A673 (cell line): ENCODE data around the gene RGS4. TPM values are rescaled to one million over a fixed set of nuclear protein-coding genes. Genes with fewer than 3 reads are reported as not detected.

Experiments used
- BruUV-seq: library from RNA; stranded (reverse); fragments of 400-500 nt; replicated peaks from 2 replicates; lab custom pipeline; 2021; lab: Mats Ljungman, UMichigan
- CTCF ChIA-PET: fragments of 300-600 bp; sonication (Branson Sonifier 250); formaldehyde crosslinking; loops from one replicate; lab custom pipeline; 2022; ENCODE audit warnings: antibody characterized with exemption; lab: Charles Lee
- POLR2A ChIA-PET: fragments of 300-600 bp; sonication (Branson Sonifier 250); formaldehyde crosslinking; loops from one replicate; lab custom pipeline; 2022; ENCODE audit warnings: antibody characterized with exemption; ENCODE audit not compliant: low non-redundant PET; lab: Charles Lee
- DNase-seq: peaks from one replicate; pipeline ENCODE4 v3.0.0-alpha.2; 2015; ENCODE audit warnings: low spot score
- H3K27ac ChIP-seq: fragments of 200-600 bp; sonication (generic); 2 replicates; pipeline ENCODE4 v1.5.1; 2016; ENCODE audit warnings: mixed run types, low read depth, mild to moderate bottlenecking, mixed read lengths, antibody characterized with exemption, low read length; ENCODE audit not compliant: poor library complexity, severe bottlenecking
- H3K27me3 ChIP-seq: fragments of 200-600 bp; sonication (generic); replicated peaks from 2 replicates; pipeline ENCODE4 v1.6.1; 2017; ENCODE audit warnings: mixed run types, low read depth, mild to moderate bottlenecking, mixed read lengths, antibody characterized with exemption, low read length; ENCODE audit not compliant: insufficient read depth, poor library complexity
- H3K36me3 ChIP-seq: fragments of 200-600 bp; sonication (generic); 2 replicates; pipeline ENCODE4 v1.6.1; 2016; ENCODE audit warnings: mixed run types, mild to moderate bottlenecking, mixed read lengths, antibody characterized with exemption, low read length; ENCODE audit not compliant: insufficient read depth, poor library complexity, severe bottlenecking
- H3K4me1 ChIP-seq: fragments of 200-600 bp; sonication (generic); 2 replicates; pipeline ENCODE4 v1.6.1; 2017; ENCODE audit warnings: mixed run types, mild to moderate bottlenecking, mixed read lengths, antibody characterized with exemption, low read length; ENCODE audit not compliant: insufficient read depth, poor library complexity, severe bottlenecking
- H3K4me3 ChIP-seq: fragments of 200-600 bp; sonication (generic); 2 replicates; pipeline ENCODE4 v1.5.1; 2016; ENCODE audit warnings: low read depth, mixed run types, mild to moderate bottlenecking, mixed read lengths, low read length; ENCODE audit not compliant: poor library complexity, severe bottlenecking
- H3K9me3 ChIP-seq: fragments of 200-600 bp; sonication (generic); 2 replicates; pipeline ENCODE4 v1.6.1; 2016; ENCODE audit warnings: mixed run types, low read depth, mild to moderate bottlenecking, mixed read lengths, antibody characterized with exemption, low read length; ENCODE audit not compliant: poor library complexity, severe bottlenecking
- CTCF ChIP-seq: fragments of 300-800, 200-600 bp; sonication (generic); conservative IDR thresholded peaks from 2 replicates; pipeline ENCODE4 v1.5.1; 2017; ENCODE audit warnings: low read depth, mild to moderate bottlenecking, antibody characterized with exemption, low read length, moderate library complexity, mixed read lengths
- EZH2 ChIP-seq: fragments of 200-600 bp; sonication (generic); IDR thresholded peaks from 2 replicates; pipeline ENCODE4 v1.6.1; 2017; ENCODE audit warnings: borderline replicate concordance, low read depth, mild to moderate bottlenecking, mixed read lengths, antibody characterized with exemption, low read length; ENCODE audit not compliant: poor library complexity, severe bottlenecking
- intact Hi-C: fragments of 100-400 bp; cut with micrococcal nuclease; formaldehyde crosslinking; loops from one replicate; pipeline ENCODE4 v1.10.0; 2022; ENCODE audit not compliant: unreplicated experiment
- total RNA-seq: library from RNA; stranded (reverse); gene quantifications from 2 replicates; pipeline ENCODE4 v1.2.3, GENCODE V29; 2021

RGS4 gene
- total RNA-seq, 1 experiment from 2014 or later, result 23.8 TPM

- no peak overlapping the region for H3K27ac ChIP-seq
- DNase-seq, result no peak
- peaks cover 7% of the 10 kb centered on the region for H3K4me1 ChIP-seq
- TF ChIP-seq CTCF (no peak), EZH2 (no peak)
- H3K27me3 ChIP-seq, result no peaks in the 10 kb centered on the region
- no peak overlapping the region for H3K4me3 ChIP-seq
- no TSS peak for BruUV-seq
- H3K9me3 ChIP-seq, result no peaks in the 10 kb centered on the region
- CTCF ChIA-PET, result no interaction called here
- H3K36me3 ChIP-seq, result no peaks in the 10 kb centered on the region
- intact Hi-C loops, result no loop called here
- POLR2A ChIA-PET, result interaction anchor here (0.9 kb wide), 1 partner anchor 21 kb away, joined by 4 read pairs; the partner anchor contains the start of gene RGS4
Observed at GRCh38 chr1:163090321-163090945, 21.3 kb downstream of the RGS4 start.

GRCh38 chr1:163093169-163093568 is 24.0 kb downstream of the RGS4 start:
- Histone ChIP-seq H3K4me3 (no peak overlapping the region), H3K27me3 (no peaks in the 10 kb centered on the region), H3K27ac (no peak overlapping the region), H3K36me3 (no peaks in the 10 kb centered on the region), H3K4me1 (no peaks in the 10 kb centered on the region), H3K9me3 (no peaks in the 10 kb centered on the region)
- BruUV-seq, result no TSS peak
- TF ChIP-seq CTCF (no peak), EZH2 (no peak)
- intact Hi-C loops, result no loop called here
- ChIA-PET POLR2A (no interaction called here), CTCF (no interaction called here)
- DNase-seq, result no peak

- no peak for DNase-seq
- no peak overlapping the region for H3K4me3 ChIP-seq
- TF ChIP-seq CTCF (no peak), EZH2 (no peak)
- ChIA-PET CTCF (no interaction called here), POLR2A (no interaction called here)
- H3K27me3 ChIP-seq, result no peaks in the 10 kb centered on the region
- H3K9me3 ChIP-seq, result no peaks in the 10 kb centered on the region
- H3K36me3 ChIP-seq, result no peaks in the 10 kb centered on the region
- H3K27ac ChIP-seq, result no peak overlapping the region
- intact Hi-C loops, result no loop called here
- BruUV-seq, result no TSS peak
- no peaks in the 10 kb centered on the region for H3K4me1 ChIP-seq
Observed at GRCh38 chr1:163093579-163093978, 24.4 kb downstream of the RGS4 start.
